Astrocyte (in vitro differentiated cells and primary cell): ENCODE measurements around the gene MDFI. TPM values are rescaled to one million over a fixed set of nuclear protein-coding genes. Genes with fewer than 3 reads are reported as not detected.

Experiments
- DNase-seq: peaks from one replicate; pipeline ENCODE4 v3.0.0-alpha.2; 2010; ENCODE audit warnings: low read depth
- FAIRE-seq: peaks from 2 replicates; lab custom pipeline; 2011; peaks lifted over from hg19 to GRCh38; lab: Jason Lieb, UNC
- H2AFZ ChIP-seq: 2 replicates; pipeline ENCODE4 v1.6.0; 2012; ENCODE audit warnings: low read depth, low read length, inconsistent platforms
- H3K27ac ChIP-seq: 2 replicates; pipeline ENCODE4 v1.5.1; 2011; ENCODE audit warnings: low read depth, low read length, inconsistent platforms
- H3K27me3 ChIP-seq: 2 replicates; pipeline ENCODE4 v1.6.0; 2011; ENCODE audit warnings: low read length, inconsistent platforms; ENCODE audit not compliant: insufficient read depth
- H3K36me3 ChIP-seq: 2 replicates; pipeline ENCODE4 v1.5.1; 2011; ENCODE audit warnings: low read length, inconsistent platforms; ENCODE audit not compliant: insufficient read depth
- H3K4me1 ChIP-seq: 2 replicates; pipeline ENCODE4 v1.5.1; 2011; ENCODE audit warnings: low read length, inconsistent platforms; ENCODE audit not compliant: insufficient read depth
- H3K4me2 ChIP-seq: 2 replicates; pipeline ENCODE4 v1.6.0; 2012; ENCODE audit warnings: low read length, inconsistent platforms
- H3K4me3 ChIP-seq: 2 replicates; pipeline ENCODE4 v1.5.1; 2011; ENCODE audit warnings: low read depth, mild to moderate bottlenecking, low read length, inconsistent platforms; ENCODE audit not compliant: insufficient read depth
- H3K79me2 ChIP-seq: 2 replicates; pipeline ENCODE4 v1.6.0; 2012; ENCODE audit warnings: mild to moderate bottlenecking, low read length, inconsistent platforms; ENCODE audit not compliant: insufficient read depth
- H3K9ac ChIP-seq: 2 replicates; pipeline ENCODE4 v1.6.0; 2012; ENCODE audit warnings: mild to moderate bottlenecking, low read length, inconsistent platforms
- H3K9me3 ChIP-seq: 2 replicates; pipeline ENCODE4 v1.5.1; 2012; ENCODE audit warnings: low read depth, mild to moderate bottlenecking, low read length, inconsistent platforms; ENCODE audit not compliant: insufficient read depth
- H4K20me1 ChIP-seq: 2 replicates; pipeline ENCODE4 v1.6.0; 2012; ENCODE audit warnings: low read length, inconsistent platforms; ENCODE audit not compliant: insufficient read depth
- H3K27ac Mint-ChIP-seq: one replicate; pipeline ENCODE4 v1.8.0; 2021; ENCODE audit warnings: mild to moderate bottlenecking, mixed read lengths; ENCODE audit not compliant: unreplicated experiment
- H3K27me3 Mint-ChIP-seq: one replicate; pipeline ENCODE4 v1.8.0; 2021; ENCODE audit warnings: low read depth, mixed read lengths; ENCODE audit not compliant: unreplicated experiment
- H3K36me3 Mint-ChIP-seq: one replicate; pipeline ENCODE4 v1.8.0; 2021; ENCODE audit warnings: low read depth, mixed read lengths; ENCODE audit not compliant: unreplicated experiment
- H3K4me1 Mint-ChIP-seq: one replicate; pipeline ENCODE4 v1.8.0; 2021; ENCODE audit warnings: low read depth, mixed read lengths; ENCODE audit not compliant: unreplicated experiment
- H3K4me3 Mint-ChIP-seq: one replicate; pipeline ENCODE4 v1.8.0; 2021; ENCODE audit warnings: mild to moderate bottlenecking, moderate library complexity, mixed read lengths; ENCODE audit not compliant: unreplicated experiment
- H3K9me3 Mint-ChIP-seq: one replicate; pipeline ENCODE4 v1.8.0; 2021; ENCODE audit warnings: mild to moderate bottlenecking, mixed read lengths; ENCODE audit not compliant: unreplicated experiment
- EZH2 ChIP-seq: IDR thresholded peaks from 2 replicates; pipeline ENCODE4 v1.6.1; 2012; ENCODE audit warnings: mild to moderate bottlenecking, low read length, inconsistent platforms; ENCODE audit not compliant: insufficient read depth
- total RNA-seq: library from RNA; stranded (reverse); gene quantifications from 2 replicates; pipeline ENCODE4 v1.2.1, GENCODE V29; 2021
- TF ChIP-seq, protein P1 (sequence below): IDR thresholded peaks from 2 replicates; pipeline ENCODE4 v1.5.1; 2011; ENCODE audit warnings: low read depth, mild to moderate bottlenecking, inconsistent platforms, low read length, moderate library complexity; ENCODE audit not compliant: insufficient read depth

Gene MDFI
- total RNA-seq, 1 donor from 2014 or later, result 144 TPM

DNA sequence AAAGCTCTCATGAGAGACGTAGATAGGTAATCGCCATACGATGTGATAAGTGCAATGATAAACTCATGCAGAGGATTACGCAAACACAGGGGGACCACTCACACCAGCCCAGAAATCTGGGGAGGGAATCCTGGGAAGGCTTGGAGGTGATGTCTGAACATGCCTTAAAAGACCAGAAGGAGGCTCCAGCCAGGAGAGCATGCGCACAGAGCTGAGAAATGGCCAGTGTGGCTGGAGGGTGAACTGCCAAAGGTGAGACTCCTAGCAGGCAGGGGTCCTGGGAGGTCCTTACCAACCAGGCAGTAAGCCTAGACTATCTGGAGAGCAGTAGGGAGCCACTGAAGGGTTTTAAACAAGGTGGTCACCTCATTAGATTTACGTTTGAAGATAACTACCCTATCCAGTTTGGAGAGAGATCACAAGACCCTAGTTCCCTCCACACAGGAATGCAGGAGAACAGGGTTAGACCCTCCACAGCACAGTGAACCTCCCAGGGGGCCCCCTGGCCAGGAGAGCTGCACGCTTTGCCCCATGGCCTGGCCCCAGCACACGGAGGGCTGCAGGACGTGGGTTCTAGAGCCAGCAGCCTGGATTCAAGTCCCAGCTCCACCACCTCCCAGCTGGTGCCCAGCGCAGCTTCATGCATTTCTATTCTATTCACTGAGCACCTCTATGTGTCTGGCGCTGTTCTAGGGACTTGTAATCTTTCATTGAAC is 13.1 kb downstream of the MDFI start:
- Mint-ChIP-seq H3K36me3 (peaks cover 19% of the 10 kb centered on the region), H3K27ac (no peak overlapping the region), H3K9me3 (no peaks in the 10 kb centered on the region), H3K27me3 (no peaks in the 10 kb centered on the region), H3K4me1 (peaks cover 26% of the 10 kb centered on the region), H3K4me3 (no peak overlapping the region)
- peaks cover 43% of the 10 kb centered on the region for H4K20me1 ChIP-seq
- no peak overlapping the region for H3K4me3 ChIP-seq
- no peaks in the 10 kb centered on the region for H3K9me3 ChIP-seq
- no peak overlapping the region for H3K4me2 ChIP-seq
- TF ChIP-seq, protein P1, sequence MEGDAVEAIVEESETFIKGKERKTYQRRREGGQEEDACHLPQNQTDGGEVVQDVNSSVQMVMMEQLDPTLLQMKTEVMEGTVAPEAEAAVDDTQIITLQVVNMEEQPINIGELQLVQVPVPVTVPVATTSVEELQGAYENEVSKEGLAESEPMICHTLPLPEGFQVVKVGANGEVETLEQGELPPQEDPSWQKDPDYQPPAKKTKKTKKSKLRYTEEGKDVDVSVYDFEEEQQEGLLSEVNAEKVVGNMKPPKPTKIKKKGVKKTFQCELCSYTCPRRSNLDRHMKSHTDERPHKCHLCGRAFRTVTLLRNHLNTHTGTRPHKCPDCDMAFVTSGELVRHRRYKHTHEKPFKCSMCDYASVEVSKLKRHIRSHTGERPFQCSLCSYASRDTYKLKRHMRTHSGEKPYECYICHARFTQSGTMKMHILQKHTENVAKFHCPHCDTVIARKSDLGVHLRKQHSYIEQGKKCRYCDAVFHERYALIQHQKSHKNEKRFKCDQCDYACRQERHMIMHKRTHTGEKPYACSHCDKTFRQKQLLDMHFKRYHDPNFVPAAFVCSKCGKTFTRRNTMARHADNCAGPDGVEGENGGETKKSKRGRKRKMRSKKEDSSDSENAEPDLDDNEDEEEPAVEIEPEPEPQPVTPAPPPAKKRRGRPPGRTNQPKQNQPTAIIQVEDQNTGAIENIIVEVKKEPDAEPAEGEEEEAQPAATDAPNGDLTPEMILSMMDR, result no peak
- TF ChIP-seq EZH2, result no peak
- no peak for DNase-seq
- no peak for FAIRE-seq
- H3K36me3 ChIP-seq, result peaks cover 13% of the 10 kb centered on the region
- H3K27me3 ChIP-seq, result no peaks in the 10 kb centered on the region
- H3K79me2 ChIP-seq, result no peaks in the 10 kb centered on the region
- H3K9ac ChIP-seq, result no peak overlapping the region
- H3K27ac ChIP-seq, result no peak overlapping the region
- H3K4me1 ChIP-seq, result peaks cover 15% of the 10 kb centered on the region
- no peak overlapping the region for H2AFZ ChIP-seq

DNA sequence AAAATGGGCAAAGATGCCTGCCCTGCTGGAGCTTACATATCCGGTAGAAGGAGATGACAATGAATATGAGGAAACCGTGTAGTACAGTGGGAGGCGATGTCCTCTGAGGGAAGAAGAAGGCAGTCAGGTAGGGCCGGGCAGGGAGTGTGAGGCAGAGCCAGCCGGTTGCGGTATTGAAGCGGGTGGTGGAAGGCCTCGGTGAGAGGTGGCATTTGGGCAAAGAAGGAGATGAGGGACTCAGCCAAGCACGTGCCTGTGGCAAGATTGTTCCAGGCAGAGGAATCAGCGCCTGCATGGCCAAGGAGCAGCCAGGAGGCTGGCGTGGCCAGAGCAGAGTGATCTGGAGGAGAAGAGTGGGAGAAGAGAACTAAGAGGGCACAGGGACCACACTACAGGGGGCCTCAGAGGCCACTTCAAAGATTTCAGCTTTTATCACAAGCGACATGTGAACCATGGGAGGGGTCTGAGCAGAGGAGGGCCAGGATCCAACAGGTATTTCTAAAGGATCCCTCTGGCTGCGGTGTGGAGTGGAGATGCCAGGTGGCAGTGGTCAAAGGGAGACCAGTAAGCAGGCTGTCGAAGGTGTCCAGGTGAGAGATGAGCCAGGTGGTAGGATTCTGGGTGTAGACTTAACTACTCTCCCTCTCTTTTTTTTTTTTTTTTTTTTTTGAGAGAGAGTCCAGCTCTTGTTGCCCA is 13.8 kb downstream of the MDFI start:
- Histone ChIP-seq H3K4me1 (peaks cover 12% of the 10 kb centered on the region), H3K79me2 (no peaks in the 10 kb centered on the region), H3K4me3 (no peak overlapping the region), H2AFZ (no peak overlapping the region), H3K9me3 (no peaks in the 10 kb centered on the region), H4K20me1 (peaks cover 36% of the 10 kb centered on the region), H3K27me3 (no peaks in the 10 kb centered on the region), H3K9ac (no peak overlapping the region), H3K27ac (no peak overlapping the region), H3K36me3 (peaks cover 10% of the 10 kb centered on the region), H3K4me2 (no peak overlapping the region)
- Mint-ChIP-seq H3K27ac (no peak overlapping the region), H3K4me1 (peaks cover 21% of the 10 kb centered on the region), H3K4me3 (peak overlapping the region; percentile 4), H3K36me3 (peaks cover 17% of the 10 kb centered on the region), H3K9me3 (no peaks in the 10 kb centered on the region), H3K27me3 (no peaks in the 10 kb centered on the region)
- FAIRE-seq (no peak), DNase-seq (no peak)
- no peak for TF ChIP-seq EZH2

DNA sequence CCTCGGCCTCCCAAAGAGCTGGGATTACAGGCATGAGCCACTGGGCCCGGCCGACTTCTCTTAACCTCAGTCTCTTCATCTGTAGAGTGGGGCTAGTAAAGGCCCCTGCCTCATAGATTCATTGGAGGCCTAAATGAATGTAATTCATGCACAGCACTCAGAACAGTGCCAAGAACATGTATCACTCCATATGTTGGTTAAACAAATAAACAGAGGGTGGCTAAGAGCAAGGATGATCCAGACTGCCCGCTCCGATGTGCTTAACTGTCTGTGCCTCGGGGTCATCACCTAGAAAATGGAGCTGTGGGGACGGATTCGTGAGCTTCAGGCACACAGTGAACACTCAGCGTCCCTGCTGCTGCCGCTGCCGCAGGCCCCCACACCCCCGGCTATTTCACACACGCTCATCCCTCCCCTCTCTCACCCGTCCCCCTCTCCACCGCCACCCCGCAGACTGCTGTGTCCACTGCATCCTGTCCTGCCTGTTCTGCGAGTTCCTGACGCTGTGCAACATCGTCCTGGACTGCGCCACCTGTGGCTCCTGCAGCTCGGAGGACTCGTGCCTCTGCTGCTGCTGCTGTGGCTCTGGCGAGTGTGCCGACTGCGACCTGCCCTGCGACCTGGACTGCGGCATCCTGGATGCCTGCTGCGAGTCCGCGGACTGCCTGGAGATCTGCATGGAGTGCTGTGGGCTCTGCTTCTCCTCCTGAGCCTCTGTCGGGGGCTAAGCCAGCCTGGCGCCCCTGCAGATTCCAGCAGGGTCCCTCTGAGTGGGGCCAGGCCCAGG is 14.8 kb downstream of the MDFI start:
- no peak for TF ChIP-seq EZH2
- TF ChIP-seq, protein P1, result no peak
- H3K27me3 ChIP-seq, result no peaks in the 10 kb centered on the region
- H3K4me1 ChIP-seq, result peaks cover 12% of the 10 kb centered on the region
- Mint-ChIP-seq H3K9me3 (no peaks in the 10 kb centered on the region), H3K4me3 (no peak overlapping the region), H3K27ac (no peak overlapping the region), H3K27me3 (peaks cover 2% of the 10 kb centered on the region), H3K36me3 (peaks cover 16% of the 10 kb centered on the region), H3K4me1 (peaks cover 20% of the 10 kb centered on the region)
- H3K9me3 ChIP-seq, result no peaks in the 10 kb centered on the region
- H4K20me1 ChIP-seq, result peaks cover 31% of the 10 kb centered on the region
- H2AFZ ChIP-seq, result no peak overlapping the region
- H3K9ac ChIP-seq, result no peak overlapping the region
- H3K4me2 ChIP-seq, result no peak overlapping the region
- FAIRE-seq (no peak), DNase-seq (no peak)
- H3K4me3 ChIP-seq, result no peak overlapping the region
- H3K36me3 ChIP-seq, result peaks cover 10% of the 10 kb centered on the region
- H3K27ac ChIP-seq, result no peak overlapping the region
- no peaks in the 10 kb centered on the region for H3K79me2 ChIP-seq
